ENCODE results near the gene ATP6V1E1. TPM values are rescaled to one million over a fixed set of nuclear protein-coding genes. Genes with fewer than 3 reads are reported as not detected.

The ATP6V1E1 gene
- total RNA-seq, 1 experiment from 2014 or later = 91.6 TPM

DNA sequence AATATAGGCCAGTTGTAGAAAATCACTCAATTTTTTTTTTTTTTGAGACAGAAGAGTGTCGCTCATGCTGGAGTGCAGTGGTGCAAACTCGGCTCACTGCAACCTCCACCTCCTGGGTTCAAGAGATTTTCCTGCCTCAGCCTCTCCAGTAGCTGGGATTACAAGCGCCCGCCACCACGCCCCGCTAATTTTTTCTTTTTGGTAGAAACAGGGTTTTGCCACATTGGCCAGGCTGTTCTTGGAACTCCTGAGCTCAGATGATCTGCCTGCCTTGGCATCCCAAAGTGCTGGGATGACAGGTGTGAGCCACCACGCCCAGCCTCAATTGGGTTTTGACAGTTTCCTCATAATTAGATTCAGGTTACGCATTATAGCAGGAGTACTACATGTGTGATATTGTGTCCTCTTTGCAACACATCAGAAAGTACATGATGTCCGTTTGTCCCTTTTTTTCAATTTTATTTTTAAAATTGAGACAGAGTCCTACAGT is 2.6 kb upstream of the ATP6V1E1 start:
- H3K4me2 ChIP-seq (ENCODE audit: low read depth, low read length, poor library complexity, severe bottlenecking) = no peak overlapping the region
- H3K9me2 ChIP-seq (replicated peaks; ENCODE audit: insufficient read depth, low read length) = no peaks in the 10 kb centered on the region
- H2AFZ ChIP-seq (ENCODE audit: low read length) = no peak overlapping the region
- no peak overlapping the region for H3K9ac ChIP-seq (ENCODE audit: low read length)
- no peak overlapping the region for H3K27ac ChIP-seq (ENCODE audit: low read length)
- no peaks in the 10 kb centered on the region for H3K36me3 ChIP-seq (ENCODE audit: insufficient read depth, low read length)
- DNase-seq = no peak
- peaks cover 7% of the 10 kb centered on the region; the same call in 1 of the 2 replicates for H4K20me1 ChIP-seq (ENCODE audit: insufficient read depth, low read depth, low read length)
- H3K4me1 ChIP-seq (ENCODE audit: low read length) = peaks cover 17% of the 10 kb centered on the region
- no peaks in the 10 kb centered on the region for H3K9me3 ChIP-seq (ENCODE audit: low read length)
- H3K4me3 ChIP-seq (ENCODE audit: low read length) = no peak overlapping the region
- H3K79me2 ChIP-seq (ENCODE audit: low read length) = peaks cover 39% of the 10 kb centered on the region
- no peaks in the 10 kb centered on the region for H3K27me3 ChIP-seq (ENCODE audit: low read length)

- Histone ChIP-seq H3K4me2 (ENCODE audit: low read depth, low read length, poor library complexity, severe bottlenecking) (peak overlapping the region; percentile 97), H3K9me2 (replicated peaks; ENCODE audit: insufficient read depth, low read length) (no peaks in the 10 kb centered on the region), H3K9me3 (ENCODE audit: low read length) (no peaks in the 10 kb centered on the region), H3K79me2 (ENCODE audit: low read length) (peaks cover 52% of the 10 kb centered on the region), H3K4me1 (ENCODE audit: low read length) (peaks cover 17% of the 10 kb centered on the region), H2AFZ (ENCODE audit: low read length) (no peak overlapping the region), H3K9ac (ENCODE audit: low read length) (peak overlapping the region; percentile 91), H4K20me1 (ENCODE audit: insufficient read depth, low read depth, low read length) (peaks cover 7% of the 10 kb centered on the region; the same call in 1 of the 2 replicates), H3K27me3 (ENCODE audit: low read length) (no peaks in the 10 kb centered on the region), H3K4me3 (ENCODE audit: low read length) (peak overlapping the region; percentile 95), H3K27ac (ENCODE audit: low read length) (no peak overlapping the region), H3K36me3 (ENCODE audit: insufficient read depth, low read length) (no peaks in the 10 kb centered on the region)
- no peak for DNase-seq
Observed at GRCh38 chr22:17629641-17630040, 1.1 kb upstream of the ATP6V1E1 start.

- Histone ChIP-seq H3K4me2 (ENCODE audit: low read depth, low read length, poor library complexity, severe bottlenecking) (peak overlapping the region; percentile 97), H3K27me3 (ENCODE audit: low read length) (no peaks in the 10 kb centered on the region), H3K4me3 (ENCODE audit: low read length) (peak overlapping the region; percentile 95), H3K9ac (ENCODE audit: low read length) (peak overlapping the region; percentile 91), H3K9me3 (ENCODE audit: low read length) (no peaks in the 10 kb centered on the region), H3K27ac (ENCODE audit: low read length) (peak overlapping the region; percentile 41), H3K4me1 (ENCODE audit: low read length) (peaks cover 17% of the 10 kb centered on the region), H2AFZ (ENCODE audit: low read length) (peak overlapping the region; percentile 62; the same call in 1 of the 2 replicates), H3K79me2 (ENCODE audit: low read length) (peaks cover 55% of the 10 kb centered on the region), H4K20me1 (ENCODE audit: insufficient read depth, low read depth, low read length) (peaks cover 7% of the 10 kb centered on the region; the same call in 1 of the 2 replicates), H3K36me3 (ENCODE audit: insufficient read depth, low read length) (no peaks in the 10 kb centered on the region; the same call in 1 of the 2 replicates), H3K9me2 (replicated peaks; ENCODE audit: insufficient read depth, low read length) (no peaks in the 10 kb centered on the region)
- DNase-seq = no peak
Observed at GRCh38 chr22:17629173-17629489, 582 bp upstream of the ATP6V1E1 start.

GRCh38 chr22:17627961-17628405 is 566 bp downstream of the ATP6V1E1 start:
- Histone ChIP-seq H3K27ac (ENCODE audit: low read length) (no peak overlapping the region), H3K79me2 (ENCODE audit: low read length) (peaks cover 67% of the 10 kb centered on the region), H3K4me1 (ENCODE audit: low read length) (peaks cover 17% of the 10 kb centered on the region), H3K9me2 (replicated peaks; ENCODE audit: insufficient read depth, low read length) (no peaks in the 10 kb centered on the region), H3K4me3 (ENCODE audit: low read length) (peak overlapping the region; percentile 95), H3K27me3 (ENCODE audit: low read length) (no peaks in the 10 kb centered on the region), H3K9ac (ENCODE audit: low read length) (peak overlapping the region; percentile 91), H2AFZ (ENCODE audit: low read length) (no peak overlapping the region), H3K9me3 (ENCODE audit: low read length) (no peaks in the 10 kb centered on the region), H4K20me1 (ENCODE audit: insufficient read depth, low read depth, low read length) (peaks cover 7% of the 10 kb centered on the region; the same call in 1 of the 2 replicates), H3K36me3 (ENCODE audit: insufficient read depth, low read length) (peaks cover 4% of the 10 kb centered on the region; the same call in 1 of the 2 replicates), H3K4me2 (ENCODE audit: low read depth, low read length, poor library complexity, severe bottlenecking) (peak overlapping the region; percentile 97)
- no peak for DNase-seq

GRCh38 chr22:17613280-17613679 is 15.3 kb downstream of the ATP6V1E1 start:
- Histone ChIP-seq H3K9me2 (replicated peaks; ENCODE audit: insufficient read depth, low read length) (no peaks in the 10 kb centered on the region), H3K4me3 (ENCODE audit: low read length) (no peak overlapping the region), H3K79me2 (ENCODE audit: low read length) (peaks cover 25% of the 10 kb centered on the region), H3K4me1 (ENCODE audit: low read length) (no peaks in the 10 kb centered on the region), H3K36me3 (ENCODE audit: insufficient read depth, low read length) (peaks cover 29% of the 10 kb centered on the region; the same call in 1 of the 2 replicates), H3K27ac (ENCODE audit: low read length) (no peak overlapping the region), H3K9me3 (ENCODE audit: low read length) (no peaks in the 10 kb centered on the region), H4K20me1 (ENCODE audit: insufficient read depth, low read depth, low read length) (no peaks in the 10 kb centered on the region), H3K9ac (ENCODE audit: low read length) (no peak overlapping the region), H3K4me2 (ENCODE audit: low read depth, low read length, poor library complexity, severe bottlenecking) (no peak overlapping the region), H2AFZ (ENCODE audit: low read length) (no peak overlapping the region), H3K27me3 (ENCODE audit: low read length) (no peaks in the 10 kb centered on the region)
- DNase-seq = no peak

- H3K4me1 ChIP-seq (ENCODE audit: low read length) = no peaks in the 10 kb centered on the region
- no peaks in the 10 kb centered on the region for H3K9me3 ChIP-seq (ENCODE audit: low read length)
- no peak for DNase-seq
- H2AFZ ChIP-seq (ENCODE audit: low read length) = no peak overlapping the region
- no peak overlapping the region for H3K27ac ChIP-seq (ENCODE audit: low read length)
- H3K79me2 ChIP-seq (ENCODE audit: low read length) = peaks cover 28% of the 10 kb centered on the region
- no peak overlapping the region for H3K9ac ChIP-seq (ENCODE audit: low read length)
- no peak overlapping the region for H3K4me2 ChIP-seq (ENCODE audit: low read depth, low read length, poor library complexity, severe bottlenecking)
- no peak overlapping the region for H3K4me3 ChIP-seq (ENCODE audit: low read length)
- H3K36me3 ChIP-seq (ENCODE audit: insufficient read depth, low read length) = peaks cover 30% of the 10 kb centered on the region; the same call in 1 of the 2 replicates
- no peaks in the 10 kb centered on the region for H4K20me1 ChIP-seq (ENCODE audit: insufficient read depth, low read depth, low read length)
- H3K27me3 ChIP-seq (ENCODE audit: low read length) = no peaks in the 10 kb centered on the region
- no peaks in the 10 kb centered on the region for H3K9me2 ChIP-seq (replicated peaks; ENCODE audit: insufficient read depth, low read length)
Observed at GRCh38 chr22:17612057-17612456, 16.5 kb downstream of the ATP6V1E1 start.

GRCh38 chr22:17607891-17608521 is 20.5 kb downstream of the ATP6V1E1 start:
- no peak overlapping the region for H3K4me3 ChIP-seq (ENCODE audit: low read length)
- H3K79me2 ChIP-seq (ENCODE audit: low read length) = peaks cover 51% of the 10 kb centered on the region
- H3K9me2 ChIP-seq (replicated peaks; ENCODE audit: insufficient read depth, low read length) = no peaks in the 10 kb centered on the region
- H3K4me1 ChIP-seq (ENCODE audit: low read length) = no peaks in the 10 kb centered on the region
- no peaks in the 10 kb centered on the region for H3K9me3 ChIP-seq (ENCODE audit: low read length)
- DNase-seq = no peak
- H3K27me3 ChIP-seq (ENCODE audit: low read length) = no peaks in the 10 kb centered on the region
- no peaks in the 10 kb centered on the region for H4K20me1 ChIP-seq (ENCODE audit: insufficient read depth, low read depth, low read length)
- H3K4me2 ChIP-seq (ENCODE audit: low read depth, low read length, poor library complexity, severe bottlenecking) = no peak overlapping the region
- peaks cover 37% of the 10 kb centered on the region; the same call in 1 of the 2 replicates for H3K36me3 ChIP-seq (ENCODE audit: insufficient read depth, low read length)
- H3K9ac ChIP-seq (ENCODE audit: low read length) = no peak overlapping the region
- no peak overlapping the region for H2AFZ ChIP-seq (ENCODE audit: low read length)
- H3K27ac ChIP-seq (ENCODE audit: low read length) = no peak overlapping the region

- Histone ChIP-seq H3K9ac (ENCODE audit: low read length) (no peak overlapping the region), H3K4me2 (ENCODE audit: low read depth, low read length, poor library complexity, severe bottlenecking) (no peak overlapping the region), H3K27me3 (ENCODE audit: low read length) (no peaks in the 10 kb centered on the region), H3K9me3 (ENCODE audit: low read length) (no peaks in the 10 kb centered on the region), H4K20me1 (ENCODE audit: insufficient read depth, low read depth, low read length) (no peaks in the 10 kb centered on the region), H3K36me3 (ENCODE audit: insufficient read depth, low read length) (peaks cover 24% of the 10 kb centered on the region; the same call in 1 of the 2 replicates), H3K27ac (ENCODE audit: low read length) (no peak overlapping the region), H3K4me3 (ENCODE audit: low read length) (no peak overlapping the region), H3K79me2 (ENCODE audit: low read length) (peaks cover 49% of the 10 kb centered on the region), H3K4me1 (ENCODE audit: low read length) (no peaks in the 10 kb centered on the region), H3K9me2 (replicated peaks; ENCODE audit: insufficient read depth, low read length) (no peaks in the 10 kb centered on the region), H2AFZ (ENCODE audit: low read length) (no peak overlapping the region)
- no peak for DNase-seq
Observed at GRCh38 chr22:17606496-17606895, 22.1 kb downstream of the ATP6V1E1 start.

All from Karpas-422 (cell line).